Tibial artery (tissue), 4 donors: ENCODE measurements around the gene MPRIP.

Experiments used
- DNase-seq, 2 donors: peaks; one replicate each; pipeline ENCODE4 v3.0.0-alpha.2; 2019
- H3K27ac ChIP-seq, 2 donors: fragments of 200-600 bp; sonication (generic) in 1 of 2; 1 replicate in 1 of 2; 2 replicates in 1 of 2; pipeline ENCODE4 v1.5.1; 2018 to 2019; ENCODE audit warnings: mild to moderate bottlenecking in 1 of 2
- H3K27me3 ChIP-seq, 2 donors: fragments of 200-600 bp; sonication (generic) in 1 of 2; one replicate each; pipeline versions ENCODE4 v1.5.1 to v1.6.0; 2016 to 2019
- H3K36me3 ChIP-seq, 3 donors: fragments of 200-600 bp; sonication (generic) in 2 of 3; one replicate each; pipeline ENCODE4 v1.5.1; 2016 to 2019; ENCODE audit warnings: mild to moderate bottlenecking in 2 of 3
- H3K4me1 ChIP-seq, 4 donors: fragments of 200-600 bp; sonication (generic) in 2 of 4; 1 replicate in 3 of 4; 2 replicates in 1 of 4; pipeline ENCODE4 v1.5.1; 2016 to 2019
- H3K4me3 ChIP-seq, 2 donors: fragments of 200-600 bp; sonication (generic) in 1 of 2; 1 replicate in 1 of 2; 2 replicates in 1 of 2; pipeline ENCODE4 v1.5.1; 2018 to 2019; ENCODE audit warnings: mild to moderate bottlenecking in 2 of 2
- H3K9me3 ChIP-seq, 3 donors: fragments of 200-600 bp; sonication (generic) in 1 of 3; one replicate each; pipeline ENCODE4 v1.5.1; 2016 to 2019
- intact Hi-C: fragments of 100-400 bp; cut with DNase I; formaldehyde crosslinking; loops from one replicate; pipeline ENCODE4 v1.15.0; 2023; ENCODE audit warnings: low total_unique reads
- TF ChIP-seq, protein P1 (sequence below), 2 experiments: fragments of 200-600 bp in 1 of 2; fragments of 450-650 bp in 1 of 2; IDR thresholded peaks; one replicate each; pipeline ENCODE4 v1.5.1; 2017 to 2019; ENCODE audit warnings: antibody characterized with exemption in 2 of 2, mild to moderate bottlenecking in 1 of 2, moderate library complexity in 1 of 2

The MPRIP gene

GRCh38 chr17:17108451-17109049, 66.3 kb downstream of the MPRIP start:
- intact Hi-C loops: loop anchor here (5.0 kb wide), 1 partner anchor 61 kb away; no protein-coding TSS in a partner anchor

GRCh38 chr17:17109256-17109655, 67.0 kb downstream of the MPRIP start:
- intact Hi-C loops: loop anchor here (5.0 kb wide), 1 partner anchor 62 kb away; no protein-coding TSS in a partner anchor
- TF ChIP-seq, protein P1, sequence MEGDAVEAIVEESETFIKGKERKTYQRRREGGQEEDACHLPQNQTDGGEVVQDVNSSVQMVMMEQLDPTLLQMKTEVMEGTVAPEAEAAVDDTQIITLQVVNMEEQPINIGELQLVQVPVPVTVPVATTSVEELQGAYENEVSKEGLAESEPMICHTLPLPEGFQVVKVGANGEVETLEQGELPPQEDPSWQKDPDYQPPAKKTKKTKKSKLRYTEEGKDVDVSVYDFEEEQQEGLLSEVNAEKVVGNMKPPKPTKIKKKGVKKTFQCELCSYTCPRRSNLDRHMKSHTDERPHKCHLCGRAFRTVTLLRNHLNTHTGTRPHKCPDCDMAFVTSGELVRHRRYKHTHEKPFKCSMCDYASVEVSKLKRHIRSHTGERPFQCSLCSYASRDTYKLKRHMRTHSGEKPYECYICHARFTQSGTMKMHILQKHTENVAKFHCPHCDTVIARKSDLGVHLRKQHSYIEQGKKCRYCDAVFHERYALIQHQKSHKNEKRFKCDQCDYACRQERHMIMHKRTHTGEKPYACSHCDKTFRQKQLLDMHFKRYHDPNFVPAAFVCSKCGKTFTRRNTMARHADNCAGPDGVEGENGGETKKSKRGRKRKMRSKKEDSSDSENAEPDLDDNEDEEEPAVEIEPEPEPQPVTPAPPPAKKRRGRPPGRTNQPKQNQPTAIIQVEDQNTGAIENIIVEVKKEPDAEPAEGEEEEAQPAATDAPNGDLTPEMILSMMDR (IDR thresholded peaks at IDR 0.05): no peak
- Histone ChIP-seq H3K27me3 (no peaks in the 10 kb centered on the region), H3K4me1 (peaks cover 7 to 97% (median 71%) of the 10 kb centered on the region in 4 donors), H3K27ac (peak overlapping the region; percentile 73 to 84), H3K36me3 (no peaks in the 10 kb centered on the region), H3K4me3 (no peak overlapping the region), H3K9me3 (no peaks in the 10 kb centered on the region)
- DNase-seq: no peak

More at GRCh38 chr17:17108451-17109049, 66.3 kb downstream of the MPRIP start:
- peak; percentile 41 to 84 for DNase-seq
- Histone ChIP-seq H3K4me3 (no peak overlapping the region), H3K27me3 (no peaks in the 10 kb centered on the region), H3K27ac (peak overlapping the region; percentile 73 to 84), H3K36me3 (no peaks in the 10 kb centered on the region), H3K4me1 (peaks cover 7 to 99% (median 75%) of the 10 kb centered on the region in 4 donors), H3K9me3 (no peaks in the 10 kb centered on the region)
- TF ChIP-seq, protein P1 (IDR thresholded peaks at IDR 0.05): peak in 1 of 2 experiments; percentile 18

GRCh38 chr17:17109907-17110306, 67.7 kb downstream of the MPRIP start:
- no peaks in the 10 kb centered on the region for H3K36me3 ChIP-seq
- DNase-seq: peak in 1 of 2 donors; percentile 41
- TF ChIP-seq, protein P1 (IDR thresholded peaks at IDR 0.05): no peak
- H3K4me3 ChIP-seq: no peak overlapping the region
- intact Hi-C loops: loop anchor here (5.0 kb wide), 1 partner anchor 63 kb away; no protein-coding TSS in a partner anchor
- H3K27ac ChIP-seq: peak overlapping the region; percentile 73 to 84
- no peaks in the 10 kb centered on the region for H3K9me3 ChIP-seq
- H3K27me3 ChIP-seq: no peaks in the 10 kb centered on the region
- peaks cover 7 to 97% (median 71%) of the 10 kb centered on the region in 4 donors for H3K4me1 ChIP-seq

GRCh38 chr17:17110520-17110919, 68.3 kb downstream of the MPRIP start:
- Histone ChIP-seq H3K27ac (peak overlapping the region; percentile 73 to 84), H3K36me3 (no peaks in the 10 kb centered on the region), H3K27me3 (no peaks in the 10 kb centered on the region), H3K4me1 (peaks cover 7 to 97% (median 75%) of the 10 kb centered on the region in 4 donors), H3K9me3 (no peaks in the 10 kb centered on the region), H3K4me3 (no peak overlapping the region)
- TF ChIP-seq, protein P1 (IDR thresholded peaks at IDR 0.05): no peak
- intact Hi-C loops: no loop called here
- no peak for DNase-seq

- no peak for DNase-seq
- no peaks in the 10 kb centered on the region for H3K36me3 ChIP-seq
- intact Hi-C loops: no loop called here
- H3K4me3 ChIP-seq: no peak overlapping the region
- TF ChIP-seq, protein P1 (IDR thresholded peaks at IDR 0.05): no peak
- H3K9me3 ChIP-seq: no peaks in the 10 kb centered on the region
- peak overlapping the region; percentile 48 to 73 for H3K27ac ChIP-seq
- no peaks in the 10 kb centered on the region for H3K27me3 ChIP-seq
- peaks cover 7 to 98% (median 79%) of the 10 kb centered on the region in 4 donors for H3K4me1 ChIP-seq
Observed at GRCh38 chr17:17111401-17112393, 69.4 kb downstream of the MPRIP start.
